Gastrocnemius medialis (tissue), 4 donors: ENCODE data around the gene CNTF.

Source experiments
- CTCF ChIP-seq, 5 experiments: fragments of 450-650 bp in 3 of 5; fragments of 200-600 bp in 2 of 5; sonication (generic) in 2 of 5; IDR thresholded peaks in 4 of 5; conservative IDR thresholded peaks in 1 of 5; 1 replicate in 4 of 5; 2 replicates in 1 of 5; pipeline ENCODE4 v1.5.1; 2016 to 2019; ENCODE audit warnings: antibody characterized with exemption in 5 of 5, mild to moderate bottlenecking in 3 of 5, moderate library complexity in 3 of 5
- POLR2A ChIP-seq, 2 donors: fragments of 450-650 bp; IDR thresholded peaks; one replicate each; pipeline ENCODE4 v1.6.1; 2017; ENCODE audit warnings: antibody characterized with exemption in 2 of 2, mild to moderate bottlenecking in 2 of 2, moderate library complexity in 2 of 2

GRCh38 chr11:58645854-58646253, 23.4 kb downstream of the CNTF start:
- TF ChIP-seq CTCF (IDR thresholded peaks at IDR 0.05 in 4 of 5, conservative IDR thresholded peaks at IDR 0.05 in 1 of 5) (no peak), POLR2A (IDR thresholded peaks at IDR 0.05) (no peak)
